Right lobe of liver (tissue), 4 donors: ENCODE measurements around the gene ERG28.

Experiments used
- CTCF ChIP-seq, 4 donors: fragments of 200-600 bp in 3 of 4; fragments of 450-650 bp in 1 of 4; IDR thresholded peaks; one replicate each; pipeline versions ENCODE4 v1.5.1 to v1.8.0; 2016 to 2022; ENCODE audit warnings: antibody characterized with exemption in 4 of 4, mild to moderate bottlenecking in 2 of 4
- POLR2A ChIP-seq: fragments of 450-650 bp; IDR thresholded peaks from one replicate; pipeline ENCODE4 v1.6.1; 2017; ENCODE audit warnings: antibody characterized with exemption, mild to moderate bottlenecking
- donor health status: DM: no; HTN: no; CAD: no.
- donor health status: DM: no; HTN: no; CAD: no.
- donor health status: DM: no; HTN: yes; CAD: no.

GRCh38 chr14:75627406-75627805, 33.3 kb downstream of the ERG28 start:
- TF ChIP-seq CTCF (IDR thresholded peaks at IDR 0.05) (no peak), POLR2A (peak; percentile 62)
